NCI-H2081 (cell line): ENCODE data around the gene GRAMD4.

ENCODE experiments used
- DNase-seq, 2 experiments: peaks; one replicate each; lab custom pipeline; 2025; lab: John Stamatoyannopoulos, UW

Gene GRAMD4

GRCh38 chr22:46583571-46583970 lies 36.6 kb upstream of the GRAMD4 start:
- DNase-seq, result no peak

- peak; percentile 33 to 74 for DNase-seq
These were observed 35.9 kb upstream of the GRAMD4 start for GRCh38 chr22:46584081-46584921.

- DNase-seq, result no peak
These were observed 34.7 kb upstream of the GRAMD4 start for GRCh38 chr22:46585340-46586122.

- DNase-seq, result no peak
These were observed 34.1 kb upstream of the GRAMD4 start for GRCh38 chr22:46586123-46586519.

GRCh38 chr22:46586531-46587011 lies 33.6 kb upstream of the GRAMD4 start:
- no peak for DNase-seq

- DNase-seq, result no peak
These were observed 33.1 kb upstream of the GRAMD4 start for GRCh38 chr22:46587061-46587460.

GRCh38 chr22:46587492-46588278 lies 32.5 kb upstream of the GRAMD4 start:
- DNase-seq, result no peak

GRCh38 chr22:46588279-46589140 lies 31.7 kb upstream of the GRAMD4 start:
- DNase-seq, result no peak

- DNase-seq, result no peak
These were observed 30.9 kb upstream of the GRAMD4 start for GRCh38 chr22:46589141-46589748.

GRCh38 chr22:46589871-46590271 lies 30.3 kb upstream of the GRAMD4 start:
- DNase-seq, result no peak

- DNase-seq, result no peak
These were observed 29.9 kb upstream of the GRAMD4 start for GRCh38 chr22:46590334-46590733.

- no peak for DNase-seq
These were observed 28.3 kb upstream of the GRAMD4 start for GRCh38 chr22:46591930-46592329.

GRCh38 chr22:46592390-46592872 lies 27.8 kb upstream of the GRAMD4 start:
- no peak for DNase-seq

GRCh38 chr22:46593211-46593681 lies 26.9 kb upstream of the GRAMD4 start:
- no peak for DNase-seq

- DNase-seq, result no peak
These were observed 25.9 kb upstream of the GRAMD4 start for GRCh38 chr22:46593996-46594946.

- no peak for DNase-seq
These were observed 25.3 kb upstream of the GRAMD4 start for GRCh38 chr22:46594947-46595298.

GRCh38 chr22:46595545-46595944 lies 24.6 kb upstream of the GRAMD4 start:
- DNase-seq, result no peak

GRCh38 chr22:46596032-46596441 lies 24.1 kb upstream of the GRAMD4 start:
- DNase-seq, result no peak

- no peak for DNase-seq
These were observed 23.4 kb upstream of the GRAMD4 start for GRCh38 chr22:46596819-46597218.
